Activated B cell treated with CpG ODN at 0.5 μM for 24 hours (primary cell): ENCODE measurements around the gene DSG4. TPM values are rescaled to one million over a fixed set of nuclear protein-coding genes. Genes with fewer than 3 reads are reported as not detected.

ENCODE experiments used
- ATAC-seq: fragments of 200-7000 bp; cut with Tn5 transposase; one replicate; pipeline ENCODE4 v1.10.0; 2021; ENCODE audit warnings: low read depth, mild to moderate bottlenecking, moderate library complexity
- CTCF ChIA-PET: fragments of 350-600 bp; sonication (Branson Sonifier 250); formaldehyde crosslinking; loops from one replicate; lab custom pipeline; 2021; ENCODE audit warnings: antibody characterized with exemption; lab: Charles Lee
- POLR2A ChIA-PET: fragments of 350-600 bp; sonication (Branson Sonifier 250); formaldehyde crosslinking; loops from one replicate; lab custom pipeline; 2021; ENCODE audit warnings: antibody characterized with exemption; lab: Charles Lee
- DNase-seq: peaks from one replicate; pipeline ENCODE4 v3.0.0; 2022
- H3K27ac Mint-ChIP-seq: one replicate; pipeline ENCODE4 v1.8.0; 2020; ENCODE audit warnings: mixed read lengths
- H3K27me3 Mint-ChIP-seq: one replicate; pipeline ENCODE4 v1.8.0; 2021; ENCODE audit warnings: mixed read lengths
- H3K36me3 Mint-ChIP-seq: one replicate; pipeline ENCODE4 v1.8.0; 2021; ENCODE audit warnings: low read depth, mixed read lengths
- H3K4me1 Mint-ChIP-seq: one replicate; pipeline ENCODE4 v1.8.0; 2021; ENCODE audit warnings: mixed read lengths
- H3K4me3 Mint-ChIP-seq: one replicate; pipeline ENCODE4 v1.8.0; 2020; ENCODE audit warnings: mild to moderate bottlenecking, mixed read lengths
- H3K9me3 Mint-ChIP-seq: one replicate; pipeline ENCODE4 v1.8.0; 2020; ENCODE audit warnings: mixed read lengths
- CTCF ChIP-seq: fragments of 200-600 bp; IDR thresholded peaks from one replicate; pipeline ENCODE4 v1.8.0; 2022; ENCODE audit warnings: antibody characterized with exemption, mild to moderate bottlenecking
- intact Hi-C: fragments of 100-400 bp; cut with micrococcal nuclease; formaldehyde crosslinking; loops from one replicate; pipeline ENCODE4 v1.15.1; 2024
- total RNA-seq: library from RNA; stranded (reverse); gene quantifications from 2 replicates; pipeline ENCODE4 v1.2.3, GENCODE V29; 2022

DSG4 gene
- total RNA-seq, 1 donor from 2014 or later = not detected

GRCh38 chr18:31380912-31381311 is 4.3 kb downstream of the DSG4 start:
- no peak overlapping the region for H3K4me3 Mint-ChIP-seq
- H3K9me3 Mint-ChIP-seq = peaks cover 3% of the 10 kb centered on the region
- no peaks in the 10 kb centered on the region for H3K4me1 Mint-ChIP-seq
- H3K27me3 Mint-ChIP-seq = no peaks in the 10 kb centered on the region
- CTCF ChIA-PET = no interaction called here
- DNase-seq (no peak), ATAC-seq (no peak)
- no peaks in the 10 kb centered on the region for H3K36me3 Mint-ChIP-seq
- intact Hi-C loops = no loop called here
- TF ChIP-seq CTCF = no peak
- H3K27ac Mint-ChIP-seq = no peak overlapping the region
- POLR2A ChIA-PET = no interaction called here

GRCh38 chr18:31382107-31382506 is 5.5 kb downstream of the DSG4 start:
- DNase-seq (no peak), ATAC-seq (no peak)
- POLR2A ChIA-PET = no interaction called here
- Mint-ChIP-seq H3K4me1 (no peaks in the 10 kb centered on the region), H3K27ac (no peak overlapping the region), H3K27me3 (no peaks in the 10 kb centered on the region), H3K9me3 (peaks cover 3% of the 10 kb centered on the region), H3K36me3 (no peaks in the 10 kb centered on the region), H3K4me3 (no peak overlapping the region)
- intact Hi-C loops = no loop called here
- no peak for TF ChIP-seq CTCF
- CTCF ChIA-PET = no interaction called here

- DNase-seq = no peak
- intact Hi-C loops = no loop called here
Observed at GRCh38 chr18:31386741-31387140, 10.2 kb downstream of the DSG4 start.

DNA sequence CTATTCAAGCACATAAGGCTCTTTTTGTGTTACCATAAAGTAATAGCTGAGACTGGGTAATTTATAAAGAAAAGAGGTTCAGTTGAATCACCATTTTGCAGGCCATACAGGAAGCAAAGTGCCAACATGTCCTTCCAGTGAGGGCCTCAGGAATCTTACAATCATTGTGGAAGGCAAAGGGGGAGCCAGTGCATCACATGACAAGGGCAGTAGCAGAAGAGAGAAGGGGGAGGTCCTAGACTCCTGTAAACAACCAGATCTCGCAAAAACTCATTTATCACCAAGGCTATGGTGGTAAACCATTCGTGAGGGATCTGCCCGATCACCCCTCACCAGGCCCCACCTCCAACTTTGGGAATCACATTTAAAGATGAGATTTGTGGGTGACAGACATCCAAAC is 16.7 kb downstream of the DSG4 start:
- intact Hi-C loops = no loop called here
- no peak for ATAC-seq
- Mint-ChIP-seq H3K4me1 (no peaks in the 10 kb centered on the region), H3K9me3 (no peaks in the 10 kb centered on the region), H3K27me3 (no peaks in the 10 kb centered on the region), H3K36me3 (no peaks in the 10 kb centered on the region), H3K4me3 (no peak overlapping the region), H3K27ac (no peak overlapping the region)
- no peak for DNase-seq
- CTCF ChIA-PET = no interaction called here
- no peak for TF ChIP-seq CTCF
- POLR2A ChIA-PET = no interaction called here

More at GRCh38 chr18:31386741-31387140, 10.2 kb downstream of the DSG4 start:
- ChIA-PET POLR2A (no interaction called here), CTCF (no interaction called here)
- Mint-ChIP-seq H3K27ac (no peak overlapping the region), H3K4me3 (no peak overlapping the region), H3K27me3 (no peaks in the 10 kb centered on the region), H3K4me1 (no peaks in the 10 kb centered on the region), H3K36me3 (no peaks in the 10 kb centered on the region), H3K9me3 (no peaks in the 10 kb centered on the region)
- ATAC-seq = no peak
- TF ChIP-seq CTCF = no peak

DNA sequence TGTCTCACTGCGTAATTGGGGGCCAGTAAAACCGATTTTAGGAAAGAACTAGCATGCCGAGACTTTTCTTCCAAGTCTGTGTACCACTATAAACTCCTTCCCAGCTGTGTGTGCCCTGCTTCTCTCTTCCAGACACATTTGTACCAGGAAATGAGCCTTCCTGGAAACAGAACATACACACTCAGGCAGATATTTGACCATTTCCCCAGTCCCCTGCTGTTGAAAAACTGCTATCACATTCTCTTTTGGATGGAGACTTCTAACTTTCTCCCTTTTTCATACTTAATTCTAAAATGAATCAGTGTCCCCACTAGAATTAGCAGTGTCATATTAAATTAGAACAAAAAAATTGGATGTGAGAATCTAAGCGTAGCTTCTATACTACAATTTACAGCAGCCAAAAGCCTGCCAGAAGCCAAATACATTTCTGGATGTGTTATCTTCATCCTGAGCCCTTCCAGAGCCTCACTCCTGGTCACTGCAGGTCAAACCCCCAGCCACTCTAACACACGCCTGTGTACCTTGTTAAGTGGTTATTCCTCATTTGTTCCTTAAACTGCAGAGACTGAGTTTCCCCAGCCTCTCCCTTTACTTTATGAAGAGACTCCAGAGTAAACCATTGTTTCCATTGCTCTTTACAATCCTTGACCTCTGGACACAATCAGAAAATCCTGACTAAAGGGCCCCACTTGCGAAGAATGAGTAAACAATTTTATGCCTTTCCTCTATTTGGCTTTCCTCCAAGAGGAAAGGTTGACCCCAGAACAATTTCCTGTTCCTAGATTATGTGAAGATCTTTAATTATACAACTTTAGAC is 20.4 kb downstream of the DSG4 start:
- Mint-ChIP-seq H3K36me3 (no peaks in the 10 kb centered on the region), H3K9me3 (no peaks in the 10 kb centered on the region), H3K27me3 (no peaks in the 10 kb centered on the region), H3K4me1 (no peaks in the 10 kb centered on the region), H3K27ac (no peak overlapping the region), H3K4me3 (no peak overlapping the region)
- no peak for DNase-seq
- ATAC-seq = no peak
- intact Hi-C loops = no loop called here
- ChIA-PET CTCF (no interaction called here), POLR2A (no interaction called here)
- TF ChIP-seq CTCF = no peak
